ENCODE results near the gene SNAI3. TPM values are rescaled to one million over a fixed set of nuclear protein-coding genes. Genes with fewer than 3 reads are reported as not detected.

The SNAI3 gene
- total RNA-seq = under 1 TPM in 1 of 2 donors, not detected in 1; 0.27 TPM

DNA sequence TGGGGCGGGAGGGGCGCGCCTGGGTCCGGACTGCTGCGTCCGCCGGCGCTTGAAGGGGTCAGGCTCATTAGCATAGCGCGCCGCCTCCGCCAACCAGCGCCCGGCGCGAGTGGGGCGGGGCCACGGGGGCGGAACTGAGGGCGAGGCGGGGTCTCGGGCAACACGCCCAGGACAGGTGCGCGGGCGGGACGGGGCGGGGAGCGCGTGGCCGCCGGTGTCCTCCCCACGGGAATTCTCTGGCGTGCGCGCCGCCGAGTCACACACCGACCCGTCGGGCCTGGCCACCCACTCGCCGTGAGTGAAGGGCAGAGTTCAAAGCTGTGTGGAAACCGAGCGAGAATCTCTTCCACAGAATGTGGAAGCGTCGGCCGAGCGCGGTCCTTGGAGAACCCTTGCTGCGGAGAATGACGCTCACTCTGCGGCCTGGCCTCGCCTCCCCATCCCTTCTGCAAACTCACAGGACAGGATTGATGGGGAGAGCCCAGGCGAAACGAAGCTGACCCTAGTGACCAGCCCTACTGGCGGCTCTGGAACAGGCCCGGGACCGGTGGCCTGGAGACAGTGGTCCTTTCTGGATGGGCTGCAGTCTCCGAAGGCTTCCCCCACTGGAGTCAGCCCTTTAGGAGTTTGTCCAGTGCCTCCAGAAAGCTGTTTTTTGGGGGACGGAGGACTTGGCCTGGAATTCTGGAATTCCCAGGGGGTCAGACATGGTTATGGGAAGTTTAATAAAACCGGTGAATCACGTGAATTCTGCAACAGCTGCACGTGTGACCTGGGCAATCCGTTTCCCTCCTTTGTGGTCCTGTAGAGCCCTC is at the start of gene SNAI3:
SNAI3 (minus strand) TSS at position 69 of the 815 bp plus-strand sequence. CDS start 101 bp downstream, outside the sequence.
- peaks cover 4 to 12% of the 10 kb centered on the region in 2 donors for H3K4me1 ChIP-seq (ENCODE audit: control insufficient read depth in 1 of 2, low read depth in 2 of 2)
- TF ChIP-seq, protein P1, sequence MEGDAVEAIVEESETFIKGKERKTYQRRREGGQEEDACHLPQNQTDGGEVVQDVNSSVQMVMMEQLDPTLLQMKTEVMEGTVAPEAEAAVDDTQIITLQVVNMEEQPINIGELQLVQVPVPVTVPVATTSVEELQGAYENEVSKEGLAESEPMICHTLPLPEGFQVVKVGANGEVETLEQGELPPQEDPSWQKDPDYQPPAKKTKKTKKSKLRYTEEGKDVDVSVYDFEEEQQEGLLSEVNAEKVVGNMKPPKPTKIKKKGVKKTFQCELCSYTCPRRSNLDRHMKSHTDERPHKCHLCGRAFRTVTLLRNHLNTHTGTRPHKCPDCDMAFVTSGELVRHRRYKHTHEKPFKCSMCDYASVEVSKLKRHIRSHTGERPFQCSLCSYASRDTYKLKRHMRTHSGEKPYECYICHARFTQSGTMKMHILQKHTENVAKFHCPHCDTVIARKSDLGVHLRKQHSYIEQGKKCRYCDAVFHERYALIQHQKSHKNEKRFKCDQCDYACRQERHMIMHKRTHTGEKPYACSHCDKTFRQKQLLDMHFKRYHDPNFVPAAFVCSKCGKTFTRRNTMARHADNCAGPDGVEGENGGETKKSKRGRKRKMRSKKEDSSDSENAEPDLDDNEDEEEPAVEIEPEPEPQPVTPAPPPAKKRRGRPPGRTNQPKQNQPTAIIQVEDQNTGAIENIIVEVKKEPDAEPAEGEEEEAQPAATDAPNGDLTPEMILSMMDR (IDR thresholded peaks at IDR 0.05) = no peak
- no peaks in the 10 kb centered on the region for H3K36me3 ChIP-seq
- H3K27me3 ChIP-seq (replicated peaks; ENCODE audit: insufficient read depth) = no peaks in the 10 kb centered on the region
- no peak for DNase-seq (ENCODE audit: low spot score)
- peak within 1 kb of the TSS; percentile 66 for H3K4me3 ChIP-seq
- ATAC-seq (ENCODE audit: insufficient number of reproducible peaks, low FRiP score, low read depth) = no peak
- H3K9me3 ChIP-seq = no peaks in the 10 kb centered on the region
- no peak within 1 kb of the TSS for H3K27ac ChIP-seq

DNA sequence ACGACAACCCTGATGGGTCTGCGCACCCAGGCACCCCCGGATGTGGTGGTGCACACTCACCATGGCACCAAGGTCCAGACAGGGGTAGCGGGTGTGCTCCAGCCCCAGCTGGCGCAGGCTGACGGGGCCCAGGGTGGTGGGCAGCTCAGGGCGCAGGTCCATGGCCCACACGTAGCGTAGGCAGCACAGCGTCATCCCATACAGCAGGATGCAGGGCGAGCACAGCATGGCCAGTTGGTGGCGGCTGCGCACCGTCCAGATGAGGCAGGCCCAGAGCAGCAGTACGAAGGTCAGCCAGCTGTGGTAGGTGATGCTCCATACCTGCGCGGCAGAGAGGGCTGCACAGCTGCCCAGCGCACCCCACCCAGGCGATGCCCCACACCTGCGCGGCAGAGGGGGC is 49.8 kb upstream of the SNAI3 start:
- TF ChIP-seq, protein P1 (IDR thresholded peaks at IDR 0.05) = no peak
- no peaks in the 10 kb centered on the region for H3K9me3 ChIP-seq
- H3K4me1 ChIP-seq (ENCODE audit: control insufficient read depth in 1 of 2, low read depth in 2 of 2) = peaks cover 0 to 6% of the 10 kb centered on the region in 2 donors
- DNase-seq (ENCODE audit: low spot score) (no peak), ATAC-seq (ENCODE audit: insufficient number of reproducible peaks, low FRiP score, low read depth) (no peak)
- H3K27ac ChIP-seq = no peak overlapping the region
- no peaks in the 10 kb centered on the region for H3K27me3 ChIP-seq (replicated peaks; ENCODE audit: insufficient read depth)
- H3K36me3 ChIP-seq = peaks cover 28% of the 10 kb centered on the region
- no peak overlapping the region for H3K4me3 ChIP-seq

DNA sequence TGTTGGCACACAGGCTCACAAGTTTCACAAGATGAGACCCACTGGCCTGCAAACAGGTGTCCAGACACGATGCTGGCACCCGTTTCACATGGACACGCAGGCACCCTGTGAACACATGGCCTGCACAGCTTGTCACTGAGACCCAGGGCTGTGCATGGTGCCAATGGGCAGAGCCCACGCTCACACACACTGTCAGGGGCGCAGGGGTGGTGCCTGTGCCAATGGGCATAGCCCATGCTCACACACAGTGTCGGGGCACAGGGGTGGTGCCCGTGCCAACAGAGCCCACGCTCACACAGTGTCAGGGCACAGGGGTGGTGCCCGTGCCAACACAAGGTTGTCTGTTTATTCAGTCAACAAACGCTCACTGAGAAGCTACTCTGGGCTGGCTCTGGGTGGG is 49.3 kb upstream of the SNAI3 start:
- Histone ChIP-seq H3K27me3 (replicated peaks; ENCODE audit: insufficient read depth) (no peaks in the 10 kb centered on the region), H3K36me3 (peaks cover 23% of the 10 kb centered on the region), H3K4me1 (ENCODE audit: control insufficient read depth in 1 of 2, low read depth in 2 of 2) (peaks cover 0 to 6% of the 10 kb centered on the region in 2 donors), H3K4me3 (no peak overlapping the region), H3K9me3 (no peaks in the 10 kb centered on the region), H3K27ac (no peak overlapping the region)
- TF ChIP-seq, protein P1 (IDR thresholded peaks at IDR 0.05) = no peak
- DNase-seq (ENCODE audit: low spot score) (no peak), ATAC-seq (ENCODE audit: insufficient number of reproducible peaks, low FRiP score, low read depth) (no peak)

GRCh38 chr16:88735121-88735520 is 48.8 kb upstream of the SNAI3 start:
- H3K4me3 ChIP-seq = no peak overlapping the region
- TF ChIP-seq, protein P1 (IDR thresholded peaks at IDR 0.05) = no peak
- ATAC-seq (ENCODE audit: insufficient number of reproducible peaks, low FRiP score, low read depth) = no peak
- DNase-seq (ENCODE audit: low spot score) = no peak
- H3K36me3 ChIP-seq = peaks cover 23% of the 10 kb centered on the region
- peaks cover 0 to 6% of the 10 kb centered on the region in 2 donors for H3K4me1 ChIP-seq (ENCODE audit: control insufficient read depth in 1 of 2, low read depth in 2 of 2)
- H3K27me3 ChIP-seq (replicated peaks; ENCODE audit: insufficient read depth) = no peaks in the 10 kb centered on the region
- H3K27ac ChIP-seq = no peak overlapping the region
- no peaks in the 10 kb centered on the region for H3K9me3 ChIP-seq

DNA sequence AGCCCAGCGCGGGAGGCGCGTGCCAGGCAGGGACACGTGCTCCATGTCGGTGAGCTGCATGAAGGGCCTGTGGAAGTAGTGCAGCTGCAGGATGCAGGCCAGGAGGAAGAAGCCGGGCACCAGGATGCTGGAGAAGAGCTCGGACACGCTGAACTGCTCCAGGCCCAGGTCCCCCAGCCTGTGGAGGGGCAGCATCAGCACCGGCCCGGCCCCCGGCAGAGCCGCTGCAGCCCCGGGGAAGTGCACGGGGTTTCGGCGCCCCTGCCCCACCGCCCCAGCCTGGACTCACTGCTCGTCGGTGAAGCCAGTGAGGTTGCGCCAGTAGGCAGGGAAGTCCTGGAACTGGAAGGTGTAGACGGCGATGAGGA is 48.0 kb upstream of the SNAI3 start:
- Histone ChIP-seq H3K4me1 (ENCODE audit: control insufficient read depth in 1 of 2, low read depth in 2 of 2) (peaks cover 0 to 6% of the 10 kb centered on the region in 2 donors), H3K4me3 (no peak overlapping the region), H3K27me3 (replicated peaks; ENCODE audit: insufficient read depth) (no peaks in the 10 kb centered on the region), H3K9me3 (no peaks in the 10 kb centered on the region), H3K27ac (no peak overlapping the region), H3K36me3 (peaks cover 23% of the 10 kb centered on the region)
- no peak for ATAC-seq (ENCODE audit: insufficient number of reproducible peaks, low FRiP score, low read depth)
- TF ChIP-seq, protein P1 (IDR thresholded peaks at IDR 0.05) = no peak
- no peak for DNase-seq (ENCODE audit: low spot score)
